B cell (primary cell): ENCODE results near the gene DCHS1. TPM values are rescaled to one million over a fixed set of nuclear protein-coding genes. Genes with fewer than 3 reads are reported as not detected.

ENCODE experiments used
- ATAC-seq: fragments of 200-7000 bp; cut with Tn5 transposase; one replicate; pipeline ENCODE4 v1.10.0; 2021; ENCODE audit warnings: low read depth, mild to moderate bottlenecking, moderate number of reproducible peaks, moderate library complexity
- CTCF ChIA-PET: fragments of 350-600 bp; sonication (Branson Sonifier 250); formaldehyde crosslinking; loops from one replicate; lab custom pipeline; 2021; ENCODE audit warnings: antibody characterized with exemption, inconsistent platforms; lab: Charles Lee
- POLR2A ChIA-PET: fragments of 350-600 bp; sonication (Branson Sonifier 250); formaldehyde crosslinking; loops from one replicate; lab custom pipeline; 2021; ENCODE audit warnings: antibody characterized with exemption; lab: Charles Lee
- DNase-seq: peaks from one replicate; pipeline ENCODE4 v3.0.0; 2013
- H2AFZ ChIP-seq: 2 replicates; pipeline ENCODE4 v1.6.1; 2012; ENCODE audit warnings: mild to moderate bottlenecking, low read depth, low read length; ENCODE audit not compliant: insufficient read depth, poor library complexity, severe bottlenecking
- H3K27ac ChIP-seq, 2 donors: 1 replicate in 1 of 2; 2 replicates in 1 of 2; pipeline ENCODE4 v1.5.1; 2012 to 2013; ENCODE audit warnings: low read length in 2 of 2, mild to moderate bottlenecking in 2 of 2, moderate library complexity in 1 of 2
- H3K27me3 ChIP-seq, 4 experiments: fragments of 200-600 bp in 1 of 4; sonication (generic) in 1 of 4; replicated peaks in 1 of 4; 1 replicate in 2 of 4; 2 replicates in 2 of 4; pipeline versions ENCODE4 v1.6.1 to v1.7.0; 2013 to 2016; ENCODE audit warnings: low read length in 3 of 4, mild to moderate bottlenecking in 2 of 4, mixed read lengths in 1 of 4, moderate library complexity in 1 of 4; ENCODE audit not compliant: insufficient read depth in 4 of 4, control insufficient read depth in 3 of 4; ENCODE audit errors: control extremely low read depth in 1 of 4
- H3K36me3 ChIP-seq, 2 experiments: replicated peaks in 1 of 2; 1 replicate in 1 of 2; 2 replicates in 1 of 2; pipeline versions ENCODE4 v1.6.1 to v1.7.1; 2013; ENCODE audit warnings: low read length in 1 of 2; ENCODE audit not compliant: insufficient read depth in 2 of 2, control insufficient read depth in 1 of 2; ENCODE audit errors: control extremely low read depth in 1 of 2, extremely low read depth in 1 of 2
- H3K4me1 ChIP-seq, 2 donors: fragments of 200-600 bp in 1 of 2; sonication (generic) in 1 of 2; 1 replicate in 1 of 2; 2 replicates in 1 of 2; pipeline versions ENCODE4 v1.5.1 to v1.6.1; 2013 to 2017; ENCODE audit warnings: low read length in 2 of 2; ENCODE audit not compliant: control insufficient read depth in 2 of 2, insufficient read depth in 2 of 2
- H3K4me2 ChIP-seq: replicated peaks from 2 replicates; pipeline ENCODE3; 2012; ENCODE audit warnings: mild to moderate bottlenecking, low read depth, low read length; ENCODE audit not compliant: poor library complexity, severe bottlenecking
- H3K4me3 ChIP-seq, 5 experiments: fragments of 200-600 bp in 1 of 5; sonication (generic) in 1 of 5; 1 replicate in 3 of 5; 2 replicates in 2 of 5; pipeline versions ENCODE4 v1.5.1 to v1.7.0; 2011 to 2016; ENCODE audit warnings: low read length in 4 of 5, mild to moderate bottlenecking in 4 of 5, low read depth in 2 of 5, control low read depth in 1 of 5, moderate library complexity in 1 of 5; ENCODE audit not compliant: insufficient read depth in 1 of 5; ENCODE audit errors: control extremely low read depth in 1 of 5, extremely low read depth in 1 of 5
- H3K79me2 ChIP-seq: fragments of 200-600 bp; sonication (generic); one replicate; pipeline ENCODE4 v1.6.0; 2016; ENCODE audit warnings: low read length; ENCODE audit not compliant: control insufficient read depth, insufficient read depth
- H3K9ac ChIP-seq: fragments of 200-600 bp; sonication (generic); 2 replicates; pipeline ENCODE4 v1.6.1; 2017; ENCODE audit warnings: mild to moderate bottlenecking, low read length, moderate library complexity
- H3K9me3 ChIP-seq, 3 donors: one replicate each; pipeline versions ENCODE4 v1.6.1 to v1.7.1; 2013; ENCODE audit warnings: low read length in 2 of 3; ENCODE audit not compliant: control insufficient read depth in 2 of 3, insufficient read depth in 1 of 3; ENCODE audit errors: control extremely low read depth in 1 of 3
- H4K20me1 ChIP-seq: 2 replicates; pipeline ENCODE4 v1.6.0; 2012; ENCODE audit warnings: mild to moderate bottlenecking, low read length; ENCODE audit not compliant: insufficient read depth, control insufficient read depth, poor library complexity, severe bottlenecking
- H3K27ac Mint-ChIP-seq: one replicate; pipeline ENCODE4 v1.8.0; 2021; ENCODE audit warnings: mixed read lengths
- H3K27me3 Mint-ChIP-seq: one replicate; pipeline ENCODE4 v1.8.0; 2021; ENCODE audit warnings: mixed read lengths
- H3K4me1 Mint-ChIP-seq: one replicate; pipeline ENCODE4 v1.8.0; 2021; ENCODE audit warnings: mixed read lengths
- H3K4me3 Mint-ChIP-seq: one replicate; pipeline ENCODE4 v1.8.0; 2021; ENCODE audit warnings: mixed read lengths
- H3K9me3 Mint-ChIP-seq: one replicate; pipeline ENCODE4 v1.8.0; 2022; ENCODE audit warnings: mixed read lengths; ENCODE audit not compliant: insufficient read depth
- CTCF ChIP-seq: fragments of 200-600 bp; IDR thresholded peaks from one replicate; pipeline ENCODE4 v1.8.0; 2022; ENCODE audit warnings: antibody characterized with exemption, mild to moderate bottlenecking
- EZH2 ChIP-seq: IDR thresholded peaks from 2 replicates; pipeline ENCODE4 v1.6.1; 2012; ENCODE audit warnings: borderline replicate concordance, low read depth, mild to moderate bottlenecking, moderate library complexity, low read length; ENCODE audit not compliant: insufficient read depth, poor library complexity, severe bottlenecking
- WGBS: methylation state at CpG from one replicate; pipeline ENCODE4 v1.1.5; 2013; ENCODE audit warnings: missing lambda C conversion rate; ENCODE audit not compliant: insufficient coverage; 5-methylcytosine and 5-hydroxymethylcytosine counted together
- intact Hi-C: fragments of 100-400 bp; cut with micrococcal nuclease; formaldehyde crosslinking; loops from one replicate; pipeline ENCODE4 v1.10.0; 2022
- polyA plus RNA-seq: library from polyadenylated mRNA; depleted of rRNA; stranded (reverse); fragments of >200 nt; gene quantifications from 2 replicates; pipeline ENCODE4 v1.2.3, GENCODE V29; 2012
- total RNA-seq, 2 donors: library from RNA; stranded (reverse); fragments of 120-200 nt in 1 of 2; gene quantifications; 1 replicate in 1 of 2; 2 replicates in 1 of 2; pipeline versions ENCODE4 v1.2.3 to v1.2.4, GENCODE V29; 2013 to 2022

DCHS1 gene
- total and polyA plus RNA-seq, 2 donors (not counting 1 experiment from before 2014, with no cell fraction given): 0.31 to 0.84 TPM

DNA sequence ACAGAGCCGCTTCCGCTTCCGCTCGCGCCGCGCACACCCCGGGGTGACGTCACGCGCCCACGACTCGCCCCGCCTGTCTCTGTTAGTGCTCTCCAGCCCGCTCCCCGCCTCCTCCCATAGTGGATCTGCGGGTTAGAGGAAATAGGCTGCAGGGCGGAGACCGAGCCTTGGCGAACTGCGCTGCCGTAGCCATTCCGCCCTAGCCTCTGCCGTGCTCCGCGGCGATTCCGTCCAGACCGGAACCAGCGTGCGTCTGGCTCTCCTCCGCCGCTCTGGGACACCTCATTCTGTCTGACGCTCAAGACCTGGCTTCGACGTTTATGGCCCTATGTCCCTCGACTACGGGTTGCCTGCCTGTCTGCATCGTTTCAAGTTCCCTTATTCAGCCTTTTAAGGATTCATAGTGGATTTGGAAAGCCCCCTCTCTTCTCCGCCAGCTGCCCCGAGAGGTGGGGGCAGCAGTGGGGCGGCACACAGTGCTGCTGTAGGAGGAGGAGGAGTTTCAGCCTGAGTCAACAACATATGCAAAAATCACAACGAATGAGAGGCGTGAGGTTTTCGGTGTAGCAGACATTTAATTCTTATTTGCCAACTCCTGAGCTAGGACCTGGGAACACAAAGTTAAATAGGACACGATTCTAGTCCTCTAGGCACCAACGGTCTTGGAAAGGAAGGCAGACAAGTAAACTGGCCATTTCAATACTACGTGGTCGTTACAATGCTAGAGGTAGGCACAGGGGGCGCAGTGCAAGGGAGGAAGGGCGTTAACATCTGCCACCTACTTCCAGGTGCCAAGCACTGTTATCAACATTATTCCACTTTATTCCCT lies 43.2 kb downstream of the DCHS1 start, which contains the start of gene TAF10:
TAF10 (minus strand) TSS at position 4 of the 829 bp plus-strand sequence. CDS start 27 bp downstream, outside the sequence.
- POLR2A ChIA-PET: interaction anchor here (0.6 to 2.1 kb wide), 13 partner anchors 8 to 378 kb away, joined by 3 to 19 read pairs (median 6); partner anchors contain the start of genes ARFIP2, FHIP1B, ILK and MRPL17
- Histone ChIP-seq H3K9me3 (no peaks in the 10 kb centered on the region), H3K4me3 (peak within 1 kb of the TSS; percentile 79 to 95 (median 85)), H3K4me2 (peak within 1 kb of the TSS; percentile 71), H3K27me3 (no peaks in the 10 kb centered on the region), H2AFZ (peak within 1 kb of the TSS; percentile 71), H3K27ac (peak within 1 kb of the TSS; percentile 99 to 100), H4K20me1 (no peaks in the 10 kb centered on the region), H3K36me3 (peaks cover 2 to 75% of the 10 kb centered on the region in 2 experiments), H3K9ac (peak within 1 kb of the TSS; percentile 98), H3K79me2 (peaks cover 45% of the 10 kb centered on the region), H3K4me1 (peaks cover 23 to 32% of the 10 kb centered on the region in 2 donors)
- TF ChIP-seq CTCF (peak; percentile 41), EZH2 (no peak)
- Mint-ChIP-seq H3K9me3 (no peaks in the 10 kb centered on the region), H3K4me1 (peaks cover 37% of the 10 kb centered on the region), H3K27ac (peak within 1 kb of the TSS; percentile 96), H3K27me3 (no peaks in the 10 kb centered on the region), H3K4me3 (peak within 1 kb of the TSS; percentile 95)
- WGBS: 0% methylated on average over 41 of the region's 51 CpGs
- ATAC-seq: peak; percentile 80
- intact Hi-C loops: loop anchor here (1.0 kb wide), 3 partner anchors 9 to 131 kb away; partner anchors contain the start of genes ARFIP2, ILK, MRPL17 and RRP8
- peak; percentile 96 for DNase-seq
- CTCF ChIA-PET: interaction anchor here (0.6 to 4.7 kb wide), 10 partner anchors 8 to 98 kb away, joined by 3 to 33 read pairs (median 6); partner anchors contain the start of genes DCHS1 and MRPL17
